ENCODE measurements around the gene TMEM250.

Gene TMEM250

GRCh38 chr9:136082496-136083361 lies 35.9 kb downstream of the TMEM250 start:
- DNase-seq (ENCODE audit: low read depth in 2 of 2) = no peak

- no peak for DNase-seq (ENCODE audit: low read depth in 2 of 2)
Observed at GRCh38 chr9:136081826-136082495, 36.7 kb downstream of the TMEM250 start.

GRCh38 chr9:136081113-136081825 lies 37.4 kb downstream of the TMEM250 start:
- no peak for DNase-seq (ENCODE audit: low read depth in 2 of 2)

- DNase-seq (ENCODE audit: low read depth in 2 of 2) = no peak
Observed at GRCh38 chr9:136080716-136081112, 38.0 kb downstream of the TMEM250 start.

- DNase-seq (ENCODE audit: low read depth in 2 of 2) = no peak
Observed at GRCh38 chr9:136079916-136080246, 38.8 kb downstream of the TMEM250 start.

- DNase-seq (ENCODE audit: low read depth in 2 of 2) = no peak
Observed at GRCh38 chr9:136079211-136079915, 39.3 kb downstream of the TMEM250 start.

- no peak for DNase-seq (ENCODE audit: low read depth in 2 of 2)
Observed at GRCh38 chr9:136078498-136079011, 40.1 kb downstream of the TMEM250 start.

- no peak for DNase-seq (ENCODE audit: low read depth in 2 of 2)
Observed at GRCh38 chr9:136078024-136078423, 40.7 kb downstream of the TMEM250 start.

GRCh38 chr9:136077491-136077890 lies 41.2 kb downstream of the TMEM250 start:
- no peak for DNase-seq (ENCODE audit: low read depth in 2 of 2)

GRCh38 chr9:136075881-136076678 lies 42.6 kb downstream of the TMEM250 start:
- no peak for DNase-seq (ENCODE audit: low read depth in 2 of 2)

GRCh38 chr9:136075134-136075841 lies 43.4 kb downstream of the TMEM250 start:
- DNase-seq (ENCODE audit: low read depth in 2 of 2) = no peak

GRCh38 chr9:136074706-136075105 lies 44.0 kb downstream of the TMEM250 start:
- no peak for DNase-seq (ENCODE audit: low read depth in 2 of 2)

Measured in stimulated activated CD8-positive, alpha-beta memory T cell treated with anti-CD3 and anti-CD28 coated beads, Interleukin-2, amount 100 ng/mL, for 48 hours (primary cell).